ENCODE measurements around the gene CBLB.
"Not testable (repeated sequence)": the region's sequence is repeated elsewhere in the genome, so short reads cannot be mapped to it uniquely, and the experiment has no call there.

The CBLB gene

DNA sequence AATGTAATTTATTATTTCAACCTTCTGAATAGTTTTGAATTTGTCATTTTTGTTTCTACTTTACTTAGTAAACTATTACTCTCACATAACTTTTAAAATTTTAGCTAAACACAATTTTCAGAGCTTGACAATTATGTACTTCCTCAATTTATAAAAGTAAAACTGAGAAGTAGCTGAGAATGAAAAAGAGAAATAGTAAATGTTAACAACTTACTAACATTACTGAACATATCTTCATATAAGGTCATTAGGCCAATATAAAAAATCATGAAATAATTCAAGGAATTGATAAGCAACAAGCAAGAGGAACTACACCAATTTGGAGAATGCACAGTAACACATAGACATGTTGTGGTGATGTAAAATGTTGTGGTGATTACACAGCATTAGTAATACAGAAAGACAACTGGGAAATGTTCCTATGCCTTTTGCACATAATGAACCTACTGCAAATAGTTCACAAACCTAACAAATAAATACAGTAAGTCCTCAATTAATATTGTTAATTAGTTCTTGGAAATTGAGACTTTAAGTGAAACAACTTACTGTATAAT, 137.9 kb downstream of the CBLB start:
- H3K36me3 ChIP-seq (ENCODE audit: control insufficient read depth, insufficient read depth, low read length) = peaks cover 42% of the 10 kb centered on the region
- no peaks in the 10 kb centered on the region for H3K4me1 ChIP-seq (ENCODE audit: control insufficient read depth, insufficient read depth, low read length, poor library complexity, severe bottlenecking)
- no peaks in the 10 kb centered on the region for H3K9me3 ChIP-seq (ENCODE audit: control insufficient read depth, low read length)
- H3K27ac ChIP-seq (ENCODE audit: low read depth, low read length, severe bottlenecking) = no peak overlapping the region
- H3K4me3 ChIP-seq (ENCODE audit: extremely low read depth, insufficient read depth, low read length, poor library complexity, severe bottlenecking) = no peak overlapping the region

DNA sequence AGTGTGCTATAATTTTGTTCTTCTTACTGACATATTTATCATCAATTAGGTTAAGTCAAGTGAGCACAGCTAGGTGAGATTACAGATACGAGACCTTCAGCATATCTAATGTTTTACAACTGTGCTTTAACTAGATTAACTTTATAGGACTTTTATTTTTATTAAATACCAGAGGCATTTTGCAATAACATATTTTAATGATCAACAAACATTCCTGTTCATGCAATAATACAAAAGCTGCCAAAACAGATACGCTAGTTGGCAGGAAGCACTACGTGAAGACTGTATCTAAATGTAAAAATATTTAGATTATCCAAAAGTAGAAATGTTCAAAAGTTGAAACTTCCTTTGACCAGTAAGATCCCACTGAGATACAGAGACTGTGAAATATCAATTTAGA, 139.1 kb downstream of the CBLB start:
- no CpG with 5 or more reads among the region's 3 CpGs for WGBS, 2 experiments (ENCODE audit: insufficient coverage in 2 of 2)
- peaks cover 37% of the 10 kb centered on the region for H3K36me3 ChIP-seq (ENCODE audit: control insufficient read depth, insufficient read depth, low read length)
- no peaks in the 10 kb centered on the region for H3K4me1 ChIP-seq (ENCODE audit: control insufficient read depth, insufficient read depth, low read length, poor library complexity, severe bottlenecking)
- H3K9me3 ChIP-seq (ENCODE audit: control insufficient read depth, low read length) = no peaks in the 10 kb centered on the region
- no peak overlapping the region for H3K4me3 ChIP-seq (ENCODE audit: extremely low read depth, insufficient read depth, low read length, poor library complexity, severe bottlenecking)
- H3K27ac ChIP-seq (ENCODE audit: low read depth, low read length, severe bottlenecking) = no peak overlapping the region

DNA sequence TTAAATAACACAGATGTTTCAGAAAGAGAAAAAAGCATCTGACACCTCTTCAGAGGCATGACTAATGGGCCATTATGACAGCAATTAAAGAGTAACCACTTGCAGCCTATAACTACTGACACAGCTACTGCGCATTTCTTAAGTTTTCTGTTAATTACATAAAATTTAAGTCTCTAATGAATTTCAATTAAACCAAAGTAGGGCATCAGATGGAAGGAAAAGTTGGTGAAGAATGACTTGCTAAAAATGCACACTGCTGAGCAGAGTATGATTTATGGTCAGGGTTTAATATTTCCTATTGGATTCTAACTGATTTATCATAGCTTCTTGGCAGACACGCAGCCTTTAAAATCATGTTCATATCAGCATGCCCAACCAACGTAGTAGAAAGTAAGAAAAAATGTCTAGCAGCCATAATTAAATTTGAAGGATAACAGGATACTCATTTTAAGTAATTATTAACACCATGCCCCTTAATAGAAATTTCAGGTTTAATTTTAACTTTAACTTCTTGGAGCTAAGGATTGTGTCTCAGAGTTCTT, 140.0 kb downstream of the CBLB start:
- WGBS, 2 experiments (ENCODE audit: insufficient coverage in 2 of 2) = no CpG with 5 or more reads among the region's 3 CpGs
- peaks cover 35% of the 10 kb centered on the region for H3K36me3 ChIP-seq (ENCODE audit: control insufficient read depth, insufficient read depth, low read length)
- H3K4me1 ChIP-seq (ENCODE audit: control insufficient read depth, insufficient read depth, low read length, poor library complexity, severe bottlenecking) = no peaks in the 10 kb centered on the region
- H3K9me3 ChIP-seq (ENCODE audit: control insufficient read depth, low read length) = no peaks in the 10 kb centered on the region
- H3K4me3 ChIP-seq (ENCODE audit: extremely low read depth, insufficient read depth, low read length, poor library complexity, severe bottlenecking) = no peak overlapping the region
- H3K27ac ChIP-seq (ENCODE audit: low read depth, low read length, severe bottlenecking) = no peak overlapping the region

DNA sequence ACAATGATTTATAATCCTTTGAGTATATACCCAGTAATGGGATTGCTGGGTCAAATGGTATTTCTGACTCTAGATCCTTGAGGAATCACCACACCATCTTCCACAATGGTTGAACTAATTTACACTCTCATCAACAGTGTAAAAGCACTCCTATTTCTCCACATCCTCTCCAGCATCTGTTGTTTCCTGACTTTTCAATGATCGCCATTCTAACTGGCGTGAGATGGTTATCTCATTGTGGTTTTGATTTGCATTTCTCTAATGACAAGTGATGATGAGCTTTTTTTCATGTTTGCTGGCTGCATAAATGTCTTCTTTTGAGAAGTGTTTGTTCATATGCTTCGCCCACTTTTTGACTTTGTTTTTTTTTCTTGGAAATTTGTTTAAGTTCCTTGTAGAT, 141.8 kb downstream of the CBLB start:
- not testable (repeated sequence) for H3K4me1 ChIP-seq (ENCODE audit: control insufficient read depth, insufficient read depth, low read length, poor library complexity, severe bottlenecking); H3K4me3 ChIP-seq (ENCODE audit: extremely low read depth, insufficient read depth, low read length, poor library complexity, severe bottlenecking); H3K27ac ChIP-seq (ENCODE audit: low read depth, low read length, severe bottlenecking); H3K9me3 ChIP-seq (ENCODE audit: control insufficient read depth, low read length)
- WGBS, 2 experiments (ENCODE audit: insufficient coverage in 2 of 2) = 100% methylated on average over 1 of the region's 3 CpGs; no CpG with 5 or more reads in 1 of the 2 experiments
- H3K36me3 ChIP-seq (ENCODE audit: control insufficient read depth, insufficient read depth, low read length) = peaks cover 31% of the 10 kb centered on the region

DNA sequence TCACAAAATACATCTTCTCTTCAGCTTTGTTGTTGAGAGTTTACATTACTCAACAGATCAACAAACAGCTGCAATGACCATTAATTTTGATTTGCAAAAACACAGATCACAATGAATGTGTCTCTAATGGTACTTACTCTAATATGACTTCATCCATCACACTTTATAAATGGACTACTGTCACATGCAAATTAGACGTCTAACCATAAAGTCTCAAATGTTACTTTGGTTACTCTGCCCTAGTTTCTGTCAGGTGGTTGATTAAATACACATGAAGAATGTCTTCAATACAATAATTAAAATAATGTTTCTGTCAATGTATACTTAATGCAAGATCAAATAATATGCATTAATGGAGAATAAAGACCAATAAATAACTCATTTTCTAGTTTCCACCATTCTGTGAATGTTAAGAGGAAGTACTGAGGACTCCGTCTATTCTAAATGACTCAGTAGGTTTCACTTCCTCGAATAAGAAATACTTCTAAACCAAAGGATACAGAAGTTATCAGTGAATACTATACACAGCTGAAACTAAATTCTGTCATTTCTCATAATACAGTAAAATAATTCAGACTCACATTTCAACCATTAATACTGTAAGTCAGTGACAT, 145.8 kb downstream of the CBLB start:
- Histone ChIP-seq H3K27ac (ENCODE audit: low read depth, low read length, severe bottlenecking) (no peak overlapping the region), H3K36me3 (ENCODE audit: control insufficient read depth, insufficient read depth, low read length) (peaks cover 36% of the 10 kb centered on the region), H3K4me3 (ENCODE audit: extremely low read depth, insufficient read depth, low read length, poor library complexity, severe bottlenecking) (no peak overlapping the region), H3K9me3 (ENCODE audit: control insufficient read depth, low read length) (no peaks in the 10 kb centered on the region), H3K4me1 (ENCODE audit: control insufficient read depth, insufficient read depth, low read length, poor library complexity, severe bottlenecking) (no peaks in the 10 kb centered on the region)
- 94% methylated on average over 3 of the region's 3 CpGs; no CpG with 5 or more reads in 1 of the 2 experiments for WGBS, 2 experiments (ENCODE audit: insufficient coverage in 2 of 2)

DNA sequence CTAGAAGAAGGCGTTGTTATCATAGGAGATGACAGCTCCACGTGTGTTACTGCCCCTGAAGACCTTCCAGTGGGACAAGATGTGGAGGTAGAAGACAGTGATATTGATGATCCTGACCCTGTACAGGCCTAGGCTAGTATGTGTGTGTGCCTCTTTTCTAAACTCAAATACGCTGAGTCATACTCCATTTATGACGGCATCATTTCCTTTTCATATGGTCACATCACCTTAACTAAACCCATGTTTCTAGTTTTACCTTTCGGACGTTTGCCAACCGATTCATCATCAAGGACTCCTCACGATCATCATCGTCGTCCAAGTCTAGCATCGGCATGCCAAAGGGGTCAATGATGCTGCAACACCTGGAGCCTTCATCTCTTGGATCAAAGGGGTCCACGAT, 149.0 kb downstream of the CBLB start:
- H3K9me3 ChIP-seq (ENCODE audit: control insufficient read depth, low read length) = no peaks in the 10 kb centered on the region
- no peaks in the 10 kb centered on the region for H3K4me1 ChIP-seq (ENCODE audit: control insufficient read depth, insufficient read depth, low read length, poor library complexity, severe bottlenecking)
- H3K36me3 ChIP-seq (ENCODE audit: control insufficient read depth, insufficient read depth, low read length) = peaks cover 33% of the 10 kb centered on the region
- WGBS, 2 experiments (ENCODE audit: insufficient coverage in 2 of 2) = 88 to 89% methylated on average over 11 to 12 of the region's 12 CpGs
- no peak overlapping the region for H3K27ac ChIP-seq (ENCODE audit: low read depth, low read length, severe bottlenecking)
- no peak overlapping the region for H3K4me3 ChIP-seq (ENCODE audit: extremely low read depth, insufficient read depth, low read length, poor library complexity, severe bottlenecking)

DNA sequence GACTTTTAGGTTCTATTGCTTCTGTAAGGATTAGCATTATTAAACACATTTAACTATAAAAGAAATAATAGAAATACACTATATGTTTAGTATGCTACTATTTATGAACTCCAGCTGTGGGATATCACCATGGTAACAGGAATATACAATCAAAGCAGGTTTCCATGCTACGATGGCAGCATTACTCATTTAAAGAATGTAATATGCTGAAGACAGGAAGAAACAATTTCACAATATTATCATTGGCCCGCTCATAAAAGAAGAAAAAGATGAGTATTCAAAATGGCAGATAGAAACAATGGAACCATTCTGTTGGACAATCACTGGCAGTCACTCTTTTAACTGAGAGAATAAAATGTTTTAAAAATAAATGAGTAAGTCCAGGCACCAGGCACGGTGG, 153.4 kb downstream of the CBLB start:
- H3K4me1 ChIP-seq (ENCODE audit: control insufficient read depth, insufficient read depth, low read length, poor library complexity, severe bottlenecking) = no peaks in the 10 kb centered on the region
- H3K36me3 ChIP-seq (ENCODE audit: control insufficient read depth, insufficient read depth, low read length) = peaks cover 48% of the 10 kb centered on the region
- H3K9me3 ChIP-seq (ENCODE audit: control insufficient read depth, low read length) = no peaks in the 10 kb centered on the region
- 85 to 93% methylated on average over 1 to 2 of the region's 3 CpGs for WGBS, 2 experiments (ENCODE audit: insufficient coverage in 2 of 2)
- no peak overlapping the region for H3K4me3 ChIP-seq (ENCODE audit: extremely low read depth, insufficient read depth, low read length, poor library complexity, severe bottlenecking)
- peak overlapping the region; percentile 65 for H3K27ac ChIP-seq (ENCODE audit: low read depth, low read length, severe bottlenecking)

DNA sequence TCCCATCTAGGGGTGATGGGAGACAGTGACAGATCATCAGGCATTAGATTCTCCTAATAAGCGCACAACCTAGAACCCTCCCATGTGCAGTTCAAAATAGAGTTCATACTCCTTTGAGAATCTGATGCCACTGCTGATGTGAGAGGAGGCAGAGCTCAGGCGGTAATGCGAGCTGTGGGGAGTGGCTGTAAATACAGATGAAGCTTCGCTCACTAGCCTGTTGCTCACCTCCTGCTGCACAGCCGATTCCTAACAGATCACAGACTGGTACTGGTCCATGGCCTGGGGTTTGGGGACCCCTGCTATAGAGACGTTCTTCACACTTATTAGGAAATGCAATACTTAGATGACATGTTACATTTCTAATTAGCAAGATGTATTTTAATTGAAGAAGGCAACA, 154.4 kb downstream of the CBLB start:
- no peaks in the 10 kb centered on the region for H3K4me1 ChIP-seq (ENCODE audit: control insufficient read depth, insufficient read depth, low read length, poor library complexity, severe bottlenecking)
- 96% methylated on average over 4 of the region's 6 CpGs; no CpG with 5 or more reads in 1 of the 2 experiments for WGBS, 2 experiments (ENCODE audit: insufficient coverage in 2 of 2)
- H3K9me3 ChIP-seq (ENCODE audit: control insufficient read depth, low read length) = no peaks in the 10 kb centered on the region
- H3K27ac ChIP-seq (ENCODE audit: low read depth, low read length, severe bottlenecking) = no peak overlapping the region
- no peak overlapping the region for H3K4me3 ChIP-seq (ENCODE audit: extremely low read depth, insufficient read depth, low read length, poor library complexity, severe bottlenecking)
- peaks cover 45% of the 10 kb centered on the region for H3K36me3 ChIP-seq (ENCODE audit: control insufficient read depth, insufficient read depth, low read length)

DNA sequence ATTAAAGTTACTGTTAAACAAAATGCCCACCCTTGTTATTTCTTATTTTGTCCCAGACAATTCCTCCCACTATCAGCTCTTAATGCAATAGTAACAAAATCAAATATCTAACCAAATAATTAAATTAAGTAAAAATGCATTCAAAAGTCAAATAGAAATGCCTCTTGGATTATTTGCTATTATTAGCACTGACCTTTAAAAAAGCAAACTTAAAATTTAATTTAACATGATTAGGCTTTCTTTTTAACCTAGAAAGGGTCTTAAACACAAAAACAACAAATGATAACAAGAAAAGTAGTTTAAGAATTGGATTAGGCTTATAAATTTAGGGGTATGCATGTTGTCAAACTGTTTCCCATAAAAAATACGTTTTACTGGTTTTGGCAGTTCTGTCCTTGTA, 159.8 kb downstream of the CBLB start:
- Histone ChIP-seq H3K4me3 (ENCODE audit: extremely low read depth, insufficient read depth, low read length, poor library complexity, severe bottlenecking) (no peak overlapping the region), H3K27ac (ENCODE audit: low read depth, low read length, severe bottlenecking) (no peak overlapping the region), H3K9me3 (ENCODE audit: control insufficient read depth, low read length) (no peaks in the 10 kb centered on the region), H3K4me1 (ENCODE audit: control insufficient read depth, insufficient read depth, low read length, poor library complexity, severe bottlenecking) (no peaks in the 10 kb centered on the region), H3K36me3 (ENCODE audit: control insufficient read depth, insufficient read depth, low read length) (peaks cover 13% of the 10 kb centered on the region)
- WGBS, 2 experiments (ENCODE audit: insufficient coverage in 2 of 2) = no CpG with 5 or more reads among the region's 1 CpG

DNA sequence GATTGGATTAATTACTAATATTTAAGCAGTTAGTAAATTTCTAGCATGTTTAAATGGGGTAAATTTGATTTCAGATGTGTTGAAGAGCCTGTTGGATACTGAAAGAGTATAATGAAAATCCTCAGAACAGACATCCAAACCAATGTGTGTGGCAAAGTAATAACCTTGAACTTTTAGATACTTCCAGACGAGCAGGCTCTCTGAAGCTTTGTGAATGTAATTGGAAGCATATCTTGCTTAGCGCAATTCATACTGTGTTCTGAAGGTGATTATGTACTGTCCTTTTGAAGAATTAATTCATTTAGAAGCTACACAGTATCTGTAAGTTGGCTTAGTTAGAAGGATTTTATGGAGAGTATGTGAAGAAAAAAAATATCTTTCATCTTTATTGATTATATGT, 161.8 kb downstream of the CBLB start:
- no peaks in the 10 kb centered on the region for H3K4me1 ChIP-seq (ENCODE audit: control insufficient read depth, insufficient read depth, low read length, poor library complexity, severe bottlenecking)
- WGBS, 2 experiments (ENCODE audit: insufficient coverage in 2 of 2) = 85% methylated on average over 2 of the region's 2 CpGs; no CpG with 5 or more reads in 1 of the 2 experiments
- H3K4me3 ChIP-seq (ENCODE audit: extremely low read depth, insufficient read depth, low read length, poor library complexity, severe bottlenecking) = no peak overlapping the region
- H3K9me3 ChIP-seq (ENCODE audit: control insufficient read depth, low read length) = no peaks in the 10 kb centered on the region
- H3K27ac ChIP-seq (ENCODE audit: low read depth, low read length, severe bottlenecking) = no peak overlapping the region
- H3K36me3 ChIP-seq (ENCODE audit: control insufficient read depth, insufficient read depth, low read length) = peaks cover 14% of the 10 kb centered on the region

DNA sequence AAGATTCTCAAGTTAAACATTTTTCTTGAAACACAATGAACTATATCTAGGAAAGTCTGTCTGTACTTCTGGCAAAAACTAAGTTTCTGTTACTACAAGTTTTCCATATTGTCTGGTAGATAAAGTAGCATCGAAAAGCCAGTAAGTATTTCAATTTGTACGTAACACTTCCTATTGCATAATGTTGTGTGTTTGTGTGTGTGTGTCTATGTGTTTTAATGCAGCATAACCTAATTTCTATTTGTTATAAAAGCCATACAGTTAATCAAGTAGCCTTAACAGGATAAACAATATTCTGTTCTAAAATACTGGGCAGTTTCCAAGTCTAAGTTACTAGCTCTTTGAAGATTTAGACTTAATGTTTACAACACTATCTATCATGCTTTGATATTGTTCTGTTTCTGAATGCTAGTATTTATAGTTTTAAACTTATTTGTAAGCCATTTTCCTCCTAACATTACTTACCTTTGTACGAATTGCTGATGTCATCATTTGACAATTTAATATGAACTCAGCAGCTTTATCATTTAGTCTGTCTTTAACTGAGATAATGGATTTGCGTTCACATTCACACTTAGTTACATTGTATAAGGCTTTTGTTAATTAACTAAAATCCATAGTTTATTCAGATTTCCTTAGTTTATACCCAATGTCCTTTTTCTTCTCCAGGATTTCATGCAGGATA, 163.9 kb downstream of the CBLB start:
- peaks cover 30% of the 10 kb centered on the region for H3K36me3 ChIP-seq (ENCODE audit: control insufficient read depth, insufficient read depth, low read length)
- no peak overlapping the region for H3K4me3 ChIP-seq (ENCODE audit: extremely low read depth, insufficient read depth, low read length, poor library complexity, severe bottlenecking)
- no CpG with 5 or more reads among the region's 4 CpGs for WGBS, 2 experiments (ENCODE audit: insufficient coverage in 2 of 2)
- H3K4me1 ChIP-seq (ENCODE audit: control insufficient read depth, insufficient read depth, low read length, poor library complexity, severe bottlenecking) = no peaks in the 10 kb centered on the region
- H3K9me3 ChIP-seq (ENCODE audit: control insufficient read depth, low read length) = no peaks in the 10 kb centered on the region
- H3K27ac ChIP-seq (ENCODE audit: low read depth, low read length, severe bottlenecking) = no peak overlapping the region
